Transverse colon (tissue), 4 donors: Measurements from ENCODE around the gene HNF1B.

Experiments used
- CTCF ChIP-seq, 5 experiments: fragments of 200-600 bp in 3 of 5; fragments of 450-650 bp in 2 of 5; sonication (generic) in 3 of 5; IDR thresholded peaks; 1 replicate in 2 of 5; 2 replicates in 3 of 5; pipeline ENCODE4 v1.5.1; 2016 to 2017; ENCODE audit warnings: antibody characterized with exemption in 5 of 5, inconsistent platforms in 3 of 5, mild to moderate bottlenecking in 2 of 5, moderate library complexity in 1 of 5
- EP300 ChIP-seq: sonication (generic); formaldehyde crosslinking; IDR thresholded peaks from one replicate; pipeline ENCODE4 v1.6.1; 2017; ENCODE audit warnings: antibody characterized with exemption, low read depth
- POLR2A ChIP-seq: fragments of 450-650 bp; IDR thresholded peaks from one replicate; pipeline ENCODE4 v1.6.1; 2016; ENCODE audit warnings: antibody characterized with exemption, mild to moderate bottlenecking, moderate library complexity
- POLR2AphosphoS5 ChIP-seq, 3 donors: sonication (generic); formaldehyde crosslinking; IDR thresholded peaks; one replicate each; pipeline ENCODE4 v1.6.1; 2016; ENCODE audit warnings: antibody characterized with exemption in 3 of 3

DNA sequence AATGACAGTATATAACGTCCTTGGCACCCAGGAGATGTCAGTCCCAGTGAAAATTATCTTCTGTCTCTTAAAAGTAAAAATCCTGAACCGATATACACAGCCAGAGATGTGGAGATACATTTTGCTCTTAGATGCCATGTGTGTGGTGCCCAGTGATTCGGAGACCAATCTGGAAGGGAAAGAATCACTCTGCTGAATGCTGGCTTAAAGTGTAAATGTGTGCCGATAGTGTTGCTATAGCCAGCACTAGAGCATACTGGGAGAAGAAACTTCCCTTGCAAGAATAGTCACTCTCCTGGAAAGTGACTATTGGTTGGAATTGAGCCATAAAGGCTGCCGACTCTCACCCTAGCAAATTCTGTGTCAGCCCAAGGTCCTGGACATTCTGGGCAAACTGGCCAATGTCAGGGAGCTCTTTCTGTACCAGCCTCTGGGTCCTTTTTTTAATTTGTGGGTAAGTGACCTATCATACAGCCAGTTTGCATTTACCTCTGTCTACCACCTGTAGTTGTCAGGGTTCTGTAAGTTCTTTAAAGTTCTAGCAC lies 44.2 kb upstream of the HNF1B start:
- TF ChIP-seq CTCF (IDR thresholded peaks at IDR 0.05) (no peak), POLR2AphosphoS5 (IDR thresholded peaks at IDR 0.05) (no peak), POLR2A (no peak), EP300 (no peak)
